SH-SY5Y (cell line): ENCODE data around the gene EFNB2.

Experiments used
- GATA2 ChIP-seq: IDR thresholded peaks from 2 replicates; pipeline ENCODE4 v1.6.1; 2011; ENCODE audit warnings: mild to moderate bottlenecking, low read depth, low read length
- GATA3 ChIP-seq: IDR thresholded peaks from 2 replicates; pipeline ENCODE4 v1.6.1; 2011; ENCODE audit warnings: low read depth, mild to moderate bottlenecking, low read length, moderate library complexity

GRCh38 chr13:106468207-106468606 is 67.3 kb downstream of the EFNB2 start:
- TF ChIP-seq GATA2: no peak
- no peak for TF ChIP-seq GATA3
